Body of pancreas (tissue), 4 donors: Measurements from ENCODE around the gene RHBDL1. TPM values are rescaled to one million over a fixed set of nuclear protein-coding genes. Genes with fewer than 3 reads are reported as not detected.

Source experiments
- ATAC-seq: fragments of 150-250 bp; one replicate; pipeline ENCODE4 v1.9.1; 2016
- DNase-seq, 4 donors: peaks; one replicate each; pipeline ENCODE4 v3.0.0-alpha.2; 2019
- H3K27ac ChIP-seq, 4 donors: fragments of 200-600 bp; sonication (generic); 1 replicate in 3 of 4; 2 replicates in 1 of 4; pipeline versions ENCODE4 v1.5.1 to v1.6.1; 2016 to 2019; ENCODE audit warnings: mild to moderate bottlenecking in 1 of 4, mixed read lengths in 1 of 4, moderate library complexity in 1 of 4
- H3K27me3 ChIP-seq, 2 donors: fragments of 200-600 bp; sonication (generic); one replicate each; pipeline ENCODE4 v1.6.0; 2016; ENCODE audit warnings: mild to moderate bottlenecking in 1 of 2
- H3K36me3 ChIP-seq, 2 donors: fragments of 200-600 bp; sonication (generic); replicated peaks in 1 of 2; 2 replicates each; pipeline ENCODE4 v1.5.1; 2016; ENCODE audit warnings: low read depth in 2 of 2; ENCODE audit not compliant: insufficient read depth in 1 of 2
- H3K4me1 ChIP-seq: fragments of 200-600 bp; sonication (generic); one replicate; pipeline ENCODE4 v1.6.0; 2016
- H3K4me3 ChIP-seq, 2 donors: fragments of 200-600 bp; sonication (generic); 1 replicate in 1 of 2; 2 replicates in 1 of 2; pipeline ENCODE4 v1.5.1; 2016 to 2019
- H3K9me3 ChIP-seq, 3 donors: fragments of 200-600 bp; sonication (generic); 1 replicate in 2 of 3; 2 replicates in 1 of 3; pipeline ENCODE4 v1.5.1; 2016
- CTCF ChIP-seq, 7 experiments: fragments of 450-650 bp in 4 of 7; fragments of 200-600 bp in 3 of 7; sonication (generic) in 3 of 7; IDR thresholded peaks; one replicate each; pipeline ENCODE4 v1.5.1; 2016 to 2019; ENCODE audit warnings: antibody characterized with exemption in 7 of 7
- POLR2A ChIP-seq, 3 donors: fragments of 450-650 bp; IDR thresholded peaks; one replicate each; pipeline ENCODE4 v1.6.1; 2016; ENCODE audit warnings: antibody characterized with exemption in 3 of 3, mild to moderate bottlenecking in 2 of 3
- WGBS, 2 donors: methylation state at CpG; one replicate each; pipeline ENCODE4 v1.1.5; 2017; 5-methylcytosine and 5-hydroxymethylcytosine counted together
- intact Hi-C: fragments of 100-400 bp; cut with DNase I; formaldehyde crosslinking; loops from one replicate; pipeline ENCODE4 v1.15.1; 2023
- total RNA-seq, 2 donors: library from RNA; depleted of rRNA; stranded (reverse); fragments of >200 nt; gene quantifications; one replicate each; pipeline ENCODE4 v1.1.0, GENCODE V29; 2016

The RHBDL1 gene
- total RNA-seq, 2 donors from 2014 or later = 1.8 to 4.3 TPM

DNA sequence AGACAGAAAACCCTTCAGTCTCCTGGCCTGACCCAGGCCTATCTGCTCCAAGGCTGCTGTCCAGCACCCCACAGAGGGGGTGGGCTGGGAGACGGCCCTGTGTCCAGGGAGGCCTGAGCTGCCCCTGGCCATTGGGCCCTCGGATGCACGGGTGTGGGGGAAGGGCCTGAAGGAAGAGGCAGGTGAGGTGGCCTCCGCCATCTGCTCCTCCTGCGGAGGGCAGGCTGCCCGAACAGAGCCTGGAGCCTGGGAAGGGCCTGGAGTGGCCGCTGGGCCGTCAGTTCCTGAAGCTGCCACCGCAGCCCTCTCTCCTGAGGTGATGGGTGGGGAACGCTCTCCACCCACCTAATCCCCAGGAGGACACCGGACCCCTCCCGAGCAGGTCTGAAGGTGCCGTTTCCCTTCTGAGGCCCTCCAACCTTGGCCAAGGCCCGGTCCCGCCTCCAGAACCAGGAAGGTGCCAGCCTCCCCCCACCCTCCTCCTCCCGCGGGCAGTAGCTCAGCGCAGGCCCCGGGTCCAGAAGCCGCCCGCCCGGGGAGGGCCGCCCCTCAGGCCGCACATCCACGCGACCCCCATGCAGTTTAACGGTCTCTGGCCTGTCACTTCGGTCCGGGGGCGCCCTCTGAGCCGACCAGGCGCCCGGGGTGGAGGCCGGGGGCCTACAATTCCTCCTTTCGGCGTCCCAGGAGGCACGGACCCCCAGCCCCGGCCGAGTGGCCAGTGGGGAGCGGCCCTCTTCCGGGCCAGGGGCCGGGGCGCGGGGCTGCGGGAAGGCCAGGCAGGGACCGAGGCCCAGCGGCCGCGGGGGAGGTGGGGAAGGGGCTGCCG is 29.3 kb downstream of the RHBDL1 start:
- Histone ChIP-seq H3K9me3 (no peaks in the 10 kb centered on the region), H3K4me1 (peaks cover 9% of the 10 kb centered on the region), H3K27ac (no peak overlapping the region), H3K36me3 (no peaks in the 10 kb centered on the region), H3K27me3 (peaks cover 0 to 58% of the 10 kb centered on the region in 2 donors), H3K4me3 (no peak overlapping the region)
- 9 to 20% methylated on average over 2 to 45 of the region's 50 CpGs for WGBS, 2 donors
- ATAC-seq (no peak), DNase-seq (no peak)
- intact Hi-C loops = loop anchor here (10.0 kb wide), 1 partner anchor 470 kb away; no protein-coding TSS in a partner anchor
- TF ChIP-seq CTCF (IDR thresholded peaks at IDR 0.05) (no peak), POLR2A (IDR thresholded peaks at IDR 0.05) (no peak)

GRCh38 chr16:705431-706188 is 30.1 kb downstream of the RHBDL1 start, which contains the start of gene FBXL16:
Gene FBXL16, minus strand, starts transcription at chr16:705801. Its CDS starts 8,396 bp downstream, at chr16:697405.
- no peak within 1 kb of the TSS for H3K4me3 ChIP-seq
- H3K36me3 ChIP-seq = no peaks in the 10 kb centered on the region
- H3K4me1 ChIP-seq = peaks cover 6% of the 10 kb centered on the region
- no peaks in the 10 kb centered on the region for H3K9me3 ChIP-seq
- no peak within 1 kb of the TSS for H3K27ac ChIP-seq
- no peak for TF ChIP-seq POLR2A (IDR thresholded peaks at IDR 0.05)
- DNase-seq (no peak), ATAC-seq (no peak)
- 1% methylated on average over 85 of the region's 115 CpGs; no CpG with 5 or more reads in 1 of the 2 donors for WGBS, 2 donors
- intact Hi-C loops = loop anchor here (10.0 kb wide), 1 partner anchor 469 kb away; no protein-coding TSS in a partner anchor
- H3K27me3 ChIP-seq = peaks cover 0 to 65% of the 10 kb centered on the region in 2 donors

DNA sequence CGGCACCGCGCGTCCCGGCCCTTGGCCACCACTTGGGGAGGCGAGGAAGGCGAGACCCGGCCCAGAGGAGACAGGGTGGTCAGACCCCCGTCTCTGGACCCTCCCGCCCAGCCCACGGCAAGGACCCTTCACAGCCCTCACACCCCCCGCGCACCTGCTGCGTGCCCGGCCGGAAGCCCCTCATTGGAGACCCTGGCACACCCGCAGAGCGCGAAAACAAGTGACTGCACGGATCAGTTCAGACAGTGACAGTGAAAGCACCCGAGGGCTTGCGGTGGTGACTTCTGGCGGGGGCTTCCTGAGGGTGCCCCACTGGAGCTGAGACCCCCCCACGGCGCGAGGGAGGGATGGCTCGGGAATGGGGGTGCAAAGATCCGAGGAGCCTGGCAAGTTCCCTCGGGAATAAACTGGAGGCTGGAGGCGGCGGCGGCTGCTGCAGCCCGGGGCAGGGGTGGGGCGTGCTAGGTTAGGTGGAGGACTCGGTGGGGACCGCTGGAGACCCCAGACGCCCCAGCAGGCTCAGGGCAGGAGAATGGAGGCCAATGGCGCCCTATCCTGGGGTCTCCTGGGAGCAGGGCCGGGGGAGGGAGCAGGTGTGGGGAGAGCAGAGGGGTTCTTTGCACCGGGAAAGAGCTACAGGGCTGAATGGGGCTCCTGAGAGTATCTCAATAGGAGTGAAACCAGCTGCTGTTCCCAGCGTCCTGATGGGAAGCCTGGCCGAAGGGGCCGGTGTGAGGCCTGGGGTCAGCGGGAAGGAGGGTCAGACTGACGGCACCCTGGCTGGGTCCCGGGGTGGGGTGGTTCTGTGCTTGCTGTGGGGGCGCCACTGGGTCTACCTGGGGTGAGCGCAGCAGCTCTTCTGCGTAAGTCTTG is 31.0 kb downstream of the RHBDL1 start:
- Histone ChIP-seq H3K4me1 (peaks cover 2% of the 10 kb centered on the region), H3K36me3 (no peaks in the 10 kb centered on the region), H3K9me3 (no peaks in the 10 kb centered on the region), H3K27ac (no peak overlapping the region), H3K27me3 (peaks cover 0 to 65% of the 10 kb centered on the region in 2 donors), H3K4me3 (no peak overlapping the region)
- ATAC-seq = no peak
- TF ChIP-seq POLR2A (IDR thresholded peaks at IDR 0.05) = no peak
- TF ChIP-seq CTCF (IDR thresholded peaks at IDR 0.05) = no peak
- DNase-seq = no peak
- 0 to 4% methylated on average over 13 to 49 of the region's 49 CpGs for WGBS, 2 donors
- intact Hi-C loops = loop anchor here (10.0 kb wide), 1 partner anchor 468 kb away; no protein-coding TSS in a partner anchor

- Histone ChIP-seq H3K4me3 (no peak overlapping the region), H3K36me3 (no peaks in the 10 kb centered on the region), H3K4me1 (peaks cover 6% of the 10 kb centered on the region), H3K9me3 (no peaks in the 10 kb centered on the region), H3K27me3 (peaks cover 0 to 58% of the 10 kb centered on the region in 2 donors), H3K27ac (no peak overlapping the region)
- DNase-seq (no peak), ATAC-seq (no peak)
- WGBS, 2 donors = 20 to 22% methylated on average over 4 to 14 of the region's 14 CpGs
- intact Hi-C loops = loop anchor here (10.0 kb wide), 1 partner anchor 468 kb away; no protein-coding TSS in a partner anchor
- TF ChIP-seq CTCF (IDR thresholded peaks at IDR 0.05) = no peak
- no peak for TF ChIP-seq POLR2A (IDR thresholded peaks at IDR 0.05)
These were observed 31.6 kb downstream of the RHBDL1 start for GRCh38 chr16:707062-707538.
